GM12891 (cell line): ENCODE data around the gene ZACN.

Source experiments
- POLR2A ChIP-seq: IDR thresholded peaks from 2 replicates; pipeline ENCODE4 v1.6.1; 2011; ENCODE audit warnings: low read depth, low read length, control low read depth
- POLR2AphosphoS5 ChIP-seq: IDR thresholded peaks from 2 replicates; pipeline ENCODE4 v1.6.1; 2011; ENCODE audit warnings: low read depth, low read length, control low read depth

- no peak for TF ChIP-seq POLR2A
- no peak for TF ChIP-seq POLR2AphosphoS5
Measured at GRCh38 chr17:76036497-76037261, 42.3 kb upstream of the ZACN start.
